GM12864 (cell line): ENCODE results near the gene PIF1.

ENCODE experiments used
- DNase-seq: peaks from one replicate; pipeline ENCODE4 v3.0.0-alpha.2; 2011; ENCODE audit warnings: low read depth
- H3K4me3 ChIP-seq: 2 replicates; pipeline ENCODE4 v1.5.1; 2011; ENCODE audit warnings: mild to moderate bottlenecking, low read depth, low read length, control low read depth
- TF ChIP-seq, protein P1 (sequence below): IDR thresholded peaks from 2 replicates; pipeline ENCODE4 v1.5.1; 2011; ENCODE audit warnings: low read depth, mild to moderate bottlenecking, moderate library complexity, low read length, control low read depth, inconsistent platforms; ENCODE audit errors: missing control alignments

PIF1 gene

DNA sequence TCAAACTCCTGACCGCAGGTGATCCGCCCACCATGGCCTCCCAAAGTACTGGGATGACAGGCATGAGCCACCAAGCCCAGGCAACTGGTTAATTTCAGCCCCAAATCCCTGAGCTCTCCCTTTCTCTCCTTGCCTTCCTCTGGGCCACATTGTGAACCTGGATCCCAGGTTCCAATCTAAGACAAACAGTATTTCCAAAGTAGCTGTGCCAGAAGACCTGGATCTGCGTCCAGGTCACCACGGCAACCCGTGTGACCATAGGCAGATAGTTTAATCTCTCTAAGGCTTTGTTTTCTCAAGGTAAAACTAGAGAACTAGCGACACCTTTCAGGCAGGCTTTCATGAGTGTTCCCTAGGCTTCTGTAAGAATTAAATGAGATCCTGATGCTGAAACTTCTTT lies 44.1 kb downstream of the PIF1 start:
- no peak for DNase-seq
- TF ChIP-seq, protein P1, sequence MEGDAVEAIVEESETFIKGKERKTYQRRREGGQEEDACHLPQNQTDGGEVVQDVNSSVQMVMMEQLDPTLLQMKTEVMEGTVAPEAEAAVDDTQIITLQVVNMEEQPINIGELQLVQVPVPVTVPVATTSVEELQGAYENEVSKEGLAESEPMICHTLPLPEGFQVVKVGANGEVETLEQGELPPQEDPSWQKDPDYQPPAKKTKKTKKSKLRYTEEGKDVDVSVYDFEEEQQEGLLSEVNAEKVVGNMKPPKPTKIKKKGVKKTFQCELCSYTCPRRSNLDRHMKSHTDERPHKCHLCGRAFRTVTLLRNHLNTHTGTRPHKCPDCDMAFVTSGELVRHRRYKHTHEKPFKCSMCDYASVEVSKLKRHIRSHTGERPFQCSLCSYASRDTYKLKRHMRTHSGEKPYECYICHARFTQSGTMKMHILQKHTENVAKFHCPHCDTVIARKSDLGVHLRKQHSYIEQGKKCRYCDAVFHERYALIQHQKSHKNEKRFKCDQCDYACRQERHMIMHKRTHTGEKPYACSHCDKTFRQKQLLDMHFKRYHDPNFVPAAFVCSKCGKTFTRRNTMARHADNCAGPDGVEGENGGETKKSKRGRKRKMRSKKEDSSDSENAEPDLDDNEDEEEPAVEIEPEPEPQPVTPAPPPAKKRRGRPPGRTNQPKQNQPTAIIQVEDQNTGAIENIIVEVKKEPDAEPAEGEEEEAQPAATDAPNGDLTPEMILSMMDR, result no peak

DNA sequence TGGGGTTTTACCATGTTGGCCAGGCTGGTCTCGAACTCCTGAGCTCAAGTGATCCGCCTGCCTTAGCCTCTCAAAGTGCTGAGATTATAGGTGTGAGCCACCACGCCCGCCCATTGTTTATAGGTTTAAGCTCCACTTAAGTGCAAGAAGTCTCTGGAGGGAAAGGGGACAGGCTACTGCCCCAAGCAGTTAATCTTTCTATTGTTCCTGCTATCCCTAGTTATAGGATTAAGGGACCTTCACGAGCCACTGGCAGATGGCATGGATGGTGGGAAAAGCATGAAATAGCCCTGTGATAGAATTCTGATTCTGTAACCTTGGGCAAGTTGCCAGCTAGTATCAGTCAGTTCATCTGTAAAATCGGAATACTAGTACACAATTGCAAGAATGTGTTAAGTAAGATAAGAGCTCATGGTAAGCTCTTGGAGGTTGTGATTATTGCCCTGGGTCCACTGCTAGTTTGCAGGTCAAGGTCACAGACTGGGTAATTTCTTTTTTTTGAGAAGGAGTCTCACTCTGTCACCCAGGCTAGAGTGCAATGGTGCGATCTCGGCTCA lies 44.8 kb downstream of the PIF1 start:
- H3K4me3 ChIP-seq, result no peak overlapping the region
- DNase-seq, result no peak
- TF ChIP-seq, protein P1, result no peak

More for the DNA sequence above, 44.1 kb downstream of the PIF1 start:
- no peak overlapping the region for H3K4me3 ChIP-seq

DNA sequence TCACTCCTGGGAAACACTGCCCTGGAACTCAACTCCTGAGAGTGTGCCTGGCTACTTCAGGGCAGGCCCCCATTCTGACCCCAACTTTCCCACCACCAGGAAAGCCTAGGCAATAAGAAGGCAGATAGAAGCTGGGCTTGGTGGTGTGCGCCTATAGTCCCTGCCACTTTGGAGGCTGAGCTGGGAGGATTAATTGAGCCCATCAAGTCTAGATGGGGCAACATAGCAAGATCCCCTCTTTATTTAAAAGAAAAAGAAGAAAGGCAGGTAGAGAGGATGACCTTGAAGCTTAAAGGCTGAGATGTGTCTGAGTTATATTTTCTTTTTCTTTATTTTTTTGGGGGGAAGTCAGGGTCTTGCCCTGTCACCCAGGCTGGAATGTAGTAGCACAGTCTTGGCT lies 45.8 kb downstream of the PIF1 start:
- TF ChIP-seq, protein P1, result no peak
- no peak for DNase-seq
- no peak overlapping the region for H3K4me3 ChIP-seq

DNA sequence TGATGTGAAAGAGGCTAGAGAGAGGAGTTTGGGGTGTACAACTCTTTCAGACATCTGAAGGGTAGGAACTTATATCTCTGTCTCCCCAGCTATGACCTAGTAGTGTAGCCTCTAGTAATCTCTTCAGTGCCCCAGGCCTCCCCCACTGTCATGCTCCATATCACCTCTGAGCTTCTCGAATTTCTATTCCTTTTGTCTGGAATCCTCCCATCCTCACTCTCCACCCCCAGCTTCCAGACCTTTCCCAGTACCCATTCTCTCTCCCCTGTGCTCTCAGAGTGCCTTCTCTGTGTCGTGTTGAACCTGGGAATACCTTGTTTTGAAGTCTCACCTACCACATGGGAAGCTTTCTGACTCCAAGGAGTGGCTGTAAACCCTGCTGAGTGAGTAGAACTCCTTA lies 46.4 kb downstream of the PIF1 start:
- no peak for DNase-seq
- H3K4me3 ChIP-seq, result no peak overlapping the region
- TF ChIP-seq, protein P1, result no peak

DNA sequence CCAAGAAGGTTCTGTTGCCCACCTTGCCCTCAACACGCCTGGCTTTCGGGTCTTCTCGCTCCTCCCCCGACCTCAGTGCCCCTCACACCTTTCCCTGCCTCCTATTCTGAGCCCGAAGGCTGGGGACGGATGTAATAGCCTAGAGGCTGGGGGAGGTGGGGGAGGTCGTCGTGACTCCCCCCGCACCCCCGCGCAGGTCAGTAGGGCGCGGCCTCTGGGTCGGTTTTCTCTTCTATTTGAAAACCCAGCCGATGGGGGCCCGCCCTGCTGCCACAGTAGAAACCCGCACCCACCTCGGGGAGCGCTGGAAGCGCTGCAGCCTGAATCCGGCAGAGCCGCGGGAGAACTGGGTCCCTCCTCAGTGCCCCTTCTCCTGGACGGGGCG lies 49.1 kb downstream of the PIF1 start:
- TF ChIP-seq, protein P1, result no peak
- no peak overlapping the region for H3K4me3 ChIP-seq
- no peak for DNase-seq

DNA sequence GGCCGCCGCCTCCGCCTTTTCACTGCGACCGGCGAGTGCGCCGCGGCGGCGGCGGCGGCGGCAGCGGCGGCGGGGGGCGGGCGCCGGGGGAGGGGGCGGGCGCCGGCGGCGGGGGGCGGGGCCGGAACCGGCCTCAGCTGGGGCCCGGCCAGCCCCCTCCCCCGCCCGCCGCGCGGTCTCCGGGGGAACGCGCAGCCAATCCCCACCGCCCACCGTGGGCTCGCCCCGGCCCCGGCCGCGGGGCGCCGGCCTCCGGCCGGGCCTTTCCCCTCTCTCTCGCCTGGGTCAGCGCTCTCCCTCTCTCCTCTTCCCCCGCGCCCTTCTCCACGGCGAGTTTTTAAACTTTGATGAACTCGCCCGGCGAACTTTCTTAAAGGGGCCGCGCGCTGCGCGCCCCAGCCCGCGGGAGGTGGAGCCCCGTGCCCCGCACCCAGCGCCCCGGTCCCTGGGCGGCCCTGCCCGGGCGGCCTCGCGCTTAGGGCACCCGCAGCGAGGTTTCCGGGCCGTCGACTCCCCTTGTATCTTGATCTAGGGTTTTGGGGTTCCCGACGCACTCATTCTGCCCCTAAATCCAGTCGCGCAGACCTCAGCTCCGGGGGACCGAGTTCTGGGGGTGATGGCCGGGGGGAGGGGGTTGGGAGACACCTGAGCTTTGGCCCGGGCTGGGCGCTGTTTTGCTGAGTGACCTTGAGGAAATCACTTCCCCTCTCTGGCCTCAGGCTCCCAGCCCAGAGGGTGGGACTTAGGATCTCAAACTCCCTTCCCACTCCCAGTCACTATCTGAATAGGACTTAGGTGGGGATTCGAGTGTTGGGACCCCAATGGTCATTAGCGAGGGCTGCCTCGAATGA lies 49.7 kb downstream of the PIF1 start, which contains the start of gene RBPMS2:
TSS of gene RBPMS2 (minus strand) at position 39 of the 851 bp plus-strand sequence. CDS start 270 bp downstream, outside the sequence.
- TF ChIP-seq, protein P1, result no peak
- DNase-seq, result no peak
- peak within 1 kb of the TSS; percentile 39 for H3K4me3 ChIP-seq
